ENCODE data around the gene ATP6V1C2. TPM values are rescaled to one million over a fixed set of nuclear protein-coding genes. Genes with fewer than 3 reads are reported as not detected.

Gene ATP6V1C2
- polyA plus RNA-seq, 3 donors = 0.03 TPM; not detected in 2

- Histone ChIP-seq H3K4me1 (ENCODE audit: control insufficient read depth in 1 of 2, insufficient read depth in 2 of 2, low read length in 2 of 2) (peaks cover 10 to 13% of the 10 kb centered on the region in 2 donors), H3K36me3 (replicated peaks in 1 of 2; ENCODE audit: control insufficient read depth in 1 of 2, insufficient read depth in 2 of 2, low read length in 2 of 2) (no peaks in the 10 kb centered on the region), H2AFZ (ENCODE audit: insufficient read depth, low read depth, low read length, poor library complexity, severe bottlenecking) (no peak overlapping the region), H3K9me3 (replicated peaks in 1 of 2; ENCODE audit: control insufficient read depth in 1 of 2, insufficient read depth in 1 of 2, low read length in 2 of 2) (no peaks in the 10 kb centered on the region), H3K4me2 (replicated peaks; ENCODE audit: extremely low read depth, low read length, poor library complexity, severe bottlenecking) (no peak overlapping the region), H4K20me1 (ENCODE audit: insufficient read depth, low read length) (no peaks in the 10 kb centered on the region), H3K27me3 (ENCODE audit: control insufficient read depth in 2 of 2, insufficient read depth in 2 of 2, low read length in 2 of 2) (peaks cover 5% of the 10 kb centered on the region in 2 donors), H3K4me3 (replicated peaks in 1 of 3; ENCODE audit: low read depth in 2 of 3, low read length in 3 of 3) (no peak overlapping the region), H3K9ac (ENCODE audit: insufficient read depth, low read length, poor library complexity, severe bottlenecking) (no peak overlapping the region), H3K79me2 (ENCODE audit: insufficient read depth, low read length) (no peaks in the 10 kb centered on the region), H3K27ac (ENCODE audit: low read depth in 1 of 2, low read length in 2 of 2) (no peak overlapping the region)
- 100% methylated on average over 1 of the region's 3 CpGs for WGBS (ENCODE audit: insufficient coverage)
- Mint-ChIP-seq H3K36me3 (peaks cover 0 to 2% of the 10 kb centered on the region in 2 donors), H3K4me3 (no peak overlapping the region), H3K27me3 (ENCODE audit: low read depth in 3 of 3) (peaks cover 7 to 14% (median 12%) of the 10 kb centered on the region in 3 donors), H3K9me3 (peaks cover 0 to 2% (median 0%) of the 10 kb centered on the region in 7 donors), H3K27ac (no peak overlapping the region), H3K4me1 (peaks cover 24% of the 10 kb centered on the region)
- TF ChIP-seq CTCF (IDR thresholded peaks at IDR 0.05) = no peak
- DNase-seq = no peak
- intact Hi-C loops (cut with micrococcal nuclease) = no loop called here
Measured at GRCh38 chr2:10818984-10819383, 97.6 kb downstream of the ATP6V1C2 start.

- H2AFZ ChIP-seq (ENCODE audit: insufficient read depth, low read depth, low read length, poor library complexity, severe bottlenecking) = no peak overlapping the region
- intact Hi-C loops (cut with micrococcal nuclease) = no loop called here
- Mint-ChIP-seq H3K4me3 (no peak overlapping the region), H3K4me1 (peaks cover 24% of the 10 kb centered on the region), H3K27me3 (ENCODE audit: low read depth in 3 of 3) (peaks cover 7 to 21% (median 12%) of the 10 kb centered on the region in 3 donors), H3K36me3 (peaks cover 0 to 2% of the 10 kb centered on the region in 2 donors), H3K9me3 (peaks cover 0 to 2% (median 0%) of the 10 kb centered on the region in 7 donors), H3K27ac (no peak overlapping the region)
- WGBS (ENCODE audit: insufficient coverage) = 87% methylated on average over 10 of the region's 12 CpGs
- H3K9ac ChIP-seq (ENCODE audit: insufficient read depth, low read length, poor library complexity, severe bottlenecking) = no peak overlapping the region
- H3K4me2 ChIP-seq (replicated peaks; ENCODE audit: extremely low read depth, low read length, poor library complexity, severe bottlenecking) = no peak overlapping the region
- H3K79me2 ChIP-seq (ENCODE audit: insufficient read depth, low read length) = no peaks in the 10 kb centered on the region
- no peak overlapping the region for H3K27ac ChIP-seq (ENCODE audit: low read depth in 1 of 2, low read length in 2 of 2)
- no peaks in the 10 kb centered on the region for H3K36me3 ChIP-seq (replicated peaks in 1 of 2; ENCODE audit: control insufficient read depth in 1 of 2, insufficient read depth in 2 of 2, low read length in 2 of 2)
- H3K4me3 ChIP-seq (replicated peaks in 1 of 3; ENCODE audit: low read depth in 2 of 3, low read length in 3 of 3) = no peak overlapping the region
- no peaks in the 10 kb centered on the region for H4K20me1 ChIP-seq (ENCODE audit: insufficient read depth, low read length)
- H3K9me3 ChIP-seq (replicated peaks in 1 of 2; ENCODE audit: control insufficient read depth in 1 of 2, insufficient read depth in 1 of 2, low read length in 2 of 2) = no peaks in the 10 kb centered on the region
- no peak for DNase-seq
- no peak for TF ChIP-seq CTCF (IDR thresholded peaks at IDR 0.05)
- peaks cover 10 to 13% of the 10 kb centered on the region in 2 donors for H3K4me1 ChIP-seq (ENCODE audit: control insufficient read depth in 1 of 2, insufficient read depth in 2 of 2, low read length in 2 of 2)
- peaks cover 5 to 9% of the 10 kb centered on the region in 2 donors for H3K27me3 ChIP-seq (ENCODE audit: control insufficient read depth in 2 of 2, insufficient read depth in 2 of 2, low read length in 2 of 2)
Measured at GRCh38 chr2:10819714-10820314, 98.4 kb downstream of the ATP6V1C2 start.

Measured in CD14-positive monocyte (primary cell).